AG09319 (cell line): ENCODE results near the gene ARAP1.

Experiments
- DNase-seq: peaks from one replicate; pipeline ENCODE4 v3.0.0-alpha.2; 2010; ENCODE audit warnings: low read depth; ENCODE audit errors: extremely low read depth
- TF ChIP-seq, protein P1 (sequence below): IDR thresholded peaks from 2 replicates; pipeline ENCODE4 v1.5.1; 2011; ENCODE audit warnings: low read depth, mild to moderate bottlenecking, inconsistent platforms, low read length, moderate library complexity

Gene ARAP1

DNA sequence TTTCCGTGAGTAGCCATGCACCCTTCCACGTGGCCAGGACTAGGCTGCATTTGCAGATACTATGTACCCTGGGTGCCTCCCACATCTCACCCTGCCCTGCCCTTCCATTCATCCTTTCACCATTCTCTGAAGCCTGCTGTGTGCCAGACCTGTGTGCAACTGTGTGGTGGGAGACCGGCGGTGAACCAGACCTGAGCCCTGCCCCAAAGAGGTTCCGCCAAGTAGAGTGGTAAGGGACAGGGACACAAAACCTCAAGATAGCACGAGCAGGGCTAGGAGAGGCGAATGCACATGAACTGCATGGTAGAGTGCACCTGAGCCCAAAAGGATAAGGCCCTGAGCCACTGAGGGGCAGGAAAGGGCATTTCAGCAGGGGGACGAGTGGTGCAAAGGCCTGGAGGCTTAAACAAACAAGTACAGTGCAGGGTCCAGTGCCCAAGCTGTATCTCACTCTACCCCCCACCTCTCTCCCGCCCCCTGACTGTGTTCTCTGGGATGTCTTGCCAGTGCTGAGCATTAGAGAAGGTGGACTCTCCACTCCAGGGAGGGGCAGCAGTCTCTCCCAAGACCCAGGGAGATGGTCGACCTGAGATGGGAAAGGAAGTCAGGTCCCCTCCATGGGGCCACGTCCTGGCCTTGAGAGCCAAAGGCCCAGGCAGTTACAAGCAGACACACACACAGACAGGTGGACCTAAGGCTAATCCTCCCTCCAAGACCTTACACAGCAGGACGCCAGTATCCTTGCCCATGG, 14.1 kb upstream of the ARAP1 start:
- no peak for DNase-seq

GRCh38 chr11:72764503-72764902, 12.3 kb upstream of the ARAP1 start:
- DNase-seq, result no peak
- TF ChIP-seq, protein P1, sequence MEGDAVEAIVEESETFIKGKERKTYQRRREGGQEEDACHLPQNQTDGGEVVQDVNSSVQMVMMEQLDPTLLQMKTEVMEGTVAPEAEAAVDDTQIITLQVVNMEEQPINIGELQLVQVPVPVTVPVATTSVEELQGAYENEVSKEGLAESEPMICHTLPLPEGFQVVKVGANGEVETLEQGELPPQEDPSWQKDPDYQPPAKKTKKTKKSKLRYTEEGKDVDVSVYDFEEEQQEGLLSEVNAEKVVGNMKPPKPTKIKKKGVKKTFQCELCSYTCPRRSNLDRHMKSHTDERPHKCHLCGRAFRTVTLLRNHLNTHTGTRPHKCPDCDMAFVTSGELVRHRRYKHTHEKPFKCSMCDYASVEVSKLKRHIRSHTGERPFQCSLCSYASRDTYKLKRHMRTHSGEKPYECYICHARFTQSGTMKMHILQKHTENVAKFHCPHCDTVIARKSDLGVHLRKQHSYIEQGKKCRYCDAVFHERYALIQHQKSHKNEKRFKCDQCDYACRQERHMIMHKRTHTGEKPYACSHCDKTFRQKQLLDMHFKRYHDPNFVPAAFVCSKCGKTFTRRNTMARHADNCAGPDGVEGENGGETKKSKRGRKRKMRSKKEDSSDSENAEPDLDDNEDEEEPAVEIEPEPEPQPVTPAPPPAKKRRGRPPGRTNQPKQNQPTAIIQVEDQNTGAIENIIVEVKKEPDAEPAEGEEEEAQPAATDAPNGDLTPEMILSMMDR, result no peak

More for the DNA sequence above, 14.1 kb upstream of the ARAP1 start:
- TF ChIP-seq, protein P1, result no peak

DNA sequence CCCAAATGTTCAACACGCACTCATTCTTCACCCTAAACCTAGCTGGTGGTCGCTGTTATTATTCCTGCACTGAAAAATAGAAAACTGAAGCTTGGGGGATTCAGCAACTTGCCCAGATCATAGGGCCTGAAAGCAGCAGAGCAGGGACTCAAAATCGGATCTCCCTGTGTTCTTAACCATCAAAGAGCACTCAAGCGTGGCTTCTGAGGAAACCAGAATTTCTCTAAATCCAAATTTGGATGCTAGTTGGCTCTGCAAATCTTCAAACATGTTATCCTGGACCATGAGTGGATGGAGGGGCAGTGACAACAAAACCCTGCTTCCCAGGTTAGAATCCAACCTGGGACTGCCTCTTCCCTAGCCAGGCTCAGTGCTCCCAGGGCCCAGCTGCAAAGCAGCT, 11.6 kb upstream of the ARAP1 start:
- TF ChIP-seq, protein P1, result no peak
- DNase-seq, result no peak

GRCh38 chr11:72762641-72763304, 10.6 kb upstream of the ARAP1 start:
- TF ChIP-seq, protein P1, result no peak
- DNase-seq, result no peak

DNA sequence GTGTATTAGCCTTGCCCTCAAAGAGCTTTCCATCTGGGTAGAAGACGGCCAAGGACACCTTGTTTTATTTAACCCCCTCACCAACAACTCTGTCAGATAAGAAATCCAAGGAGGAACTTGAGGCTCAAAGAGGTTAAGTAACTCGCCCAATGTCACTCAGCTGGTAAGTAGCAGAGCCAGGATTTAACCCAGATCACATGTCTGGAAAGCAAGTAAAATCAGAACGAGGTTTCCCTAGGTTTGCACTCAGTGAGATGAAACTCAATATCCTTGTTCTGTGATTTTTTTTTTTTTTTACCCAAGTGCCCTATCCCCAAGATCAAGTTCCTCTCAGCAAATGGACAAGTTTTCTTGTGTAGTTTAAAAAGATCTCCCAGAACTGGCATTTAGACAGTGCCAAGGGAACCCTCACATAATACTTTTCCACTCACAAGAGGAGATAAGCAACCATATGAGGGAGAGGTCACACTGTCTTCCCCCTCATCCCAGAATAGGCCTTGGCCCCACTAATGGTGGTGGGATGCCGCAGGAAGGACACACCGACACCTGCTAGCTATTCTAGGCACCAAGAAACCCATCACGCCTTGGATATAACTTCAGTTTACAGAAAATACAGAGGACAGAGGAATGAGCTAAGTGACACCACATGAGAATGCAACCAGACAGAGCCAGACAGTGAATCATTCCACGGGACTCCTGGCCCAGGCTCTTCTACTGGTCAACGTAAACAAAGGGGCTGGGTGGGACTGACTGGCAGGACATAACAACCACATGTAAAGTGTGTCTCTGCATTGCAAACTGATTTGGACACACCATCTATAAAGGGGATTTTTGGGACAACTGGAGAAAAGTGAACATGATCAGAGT, 8.6 kb upstream of the ARAP1 start:
- TF ChIP-seq, protein P1, result no peak
- no peak for DNase-seq

DNA sequence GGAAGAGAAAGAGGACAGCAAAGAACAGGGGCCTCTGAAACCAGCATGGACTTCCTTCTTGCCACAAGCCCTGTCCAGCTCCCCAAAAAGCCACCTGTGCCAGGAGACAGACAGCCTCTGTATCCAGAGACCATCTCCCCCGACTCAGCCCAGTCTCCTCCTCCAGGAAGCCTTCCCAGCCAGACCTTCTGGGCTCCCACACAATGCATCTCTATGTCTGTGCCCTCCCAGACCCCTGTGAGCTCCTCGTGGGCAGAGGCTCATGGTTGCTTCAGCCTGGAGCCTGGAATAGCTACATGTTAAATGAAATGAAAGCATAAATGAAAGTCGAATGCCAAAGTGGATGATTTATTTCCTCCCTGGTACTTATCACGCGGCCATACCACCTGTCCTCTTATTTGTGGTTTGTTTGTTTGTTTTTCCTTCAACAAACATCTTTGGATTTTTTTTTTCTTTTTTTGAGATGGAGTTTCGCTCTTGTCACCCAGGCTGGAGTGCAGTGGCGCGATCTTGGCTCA, 7.3 kb upstream of the ARAP1 start:
- TF ChIP-seq, protein P1, result no peak
- no peak for DNase-seq
